Measurements from ENCODE around the gene NTRK2.
"Not testable (repeated sequence)": the region's sequence is repeated elsewhere in the genome, so short reads cannot be mapped to it uniquely, and the experiment has no call there.

Gene NTRK2

GRCh38 chr9:85062385-85063022 is 393.0 kb downstream of the NTRK2 start:
- DNase-seq (ENCODE audit: low read depth in 2 of 2) = no peak

GRCh38 chr9:85064811-85065371 is 395.4 kb downstream of the NTRK2 start:
- DNase-seq (ENCODE audit: low read depth in 2 of 2) = no peak

- no peak for DNase-seq (ENCODE audit: low read depth in 2 of 2)
These were observed 398.3 kb downstream of the NTRK2 start for GRCh38 chr9:85067792-85068191.

DNA sequence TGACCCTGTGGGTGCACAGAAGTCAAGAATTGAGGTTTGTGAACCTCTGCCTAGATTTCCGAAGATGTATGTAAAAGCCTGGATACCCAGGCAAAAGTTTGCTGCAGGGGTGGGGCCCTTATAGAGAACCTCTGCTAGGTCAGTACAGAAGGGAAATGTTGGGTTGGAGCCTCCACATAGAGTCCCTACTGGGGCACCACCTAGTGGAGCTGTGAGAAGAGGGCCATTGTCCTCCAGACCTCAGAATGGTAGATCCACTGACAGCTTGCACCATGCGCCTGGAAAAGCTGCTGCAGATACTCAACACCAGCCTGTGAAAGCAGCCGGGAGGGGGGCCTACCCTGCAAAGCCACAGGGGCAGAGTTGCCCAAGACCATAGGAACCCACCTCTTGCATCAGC is 399.9 kb downstream of the NTRK2 start:
- DNase-seq (ENCODE audit: low read depth in 2 of 2) = not testable (repeated sequence)

Data from stimulated activated CD4-positive, alpha-beta T cell treated with anti-CD3 and anti-CD28 coated beads, Interleukin-12 subunit alpha, Interleukin-12 subunit beta, amount 100 ng/mL, for 24 hours (primary cell).